Muscle of back (tissue), 11 donors: Measurements from ENCODE around the gene DCTN2. TPM values are rescaled to one million over a fixed set of nuclear protein-coding genes. Genes with fewer than 3 reads are reported as not detected.
"Not testable (repeated sequence)": the region's sequence is repeated elsewhere in the genome, so short reads cannot be mapped to it uniquely, and the experiment has no call there.

Experiments
- DNase-seq, 3 donors: peaks; one replicate each; pipeline versions ENCODE4 v3.0.0 to v3.0.0-alpha.2; 2013
- polyA plus RNA-seq, 10 donors: library from polyadenylated mRNA; unstranded; fragments of 120-200 nt; gene quantifications; one replicate each; pipeline ENCODE4 v1.2.1, GENCODE V29; 2013; ENCODE audit not compliant: insufficient read length in 10 of 10

Gene DCTN2
- polyA plus RNA-seq, 10 donors: 131 to 157 (median 148) TPM

GRCh38 chr12:57579677-57580465 is 32.9 kb upstream of the DCTN2 start:
- DNase-seq: no peak

GRCh38 chr12:57579011-57579410 is 32.0 kb upstream of the DCTN2 start:
- DNase-seq: no peak

GRCh38 chr12:57577981-57578758 is 31.2 kb upstream of the DCTN2 start:
- no peak for DNase-seq

- no peak for DNase-seq
Observed at GRCh38 chr12:57576613-57577160, 29.7 kb upstream of the DCTN2 start.

- DNase-seq: no peak
Observed at GRCh38 chr12:57575771-57576612, 29.0 kb upstream of the DCTN2 start.

- DNase-seq: no peak
Observed at GRCh38 chr12:57574795-57575194, 27.8 kb upstream of the DCTN2 start.

GRCh38 chr12:57571926-57572762 is 25.2 kb upstream of the DCTN2 start:
- no peak for DNase-seq

- not testable (repeated sequence) for DNase-seq
Observed at GRCh38 chr12:57570438-57570837, 23.4 kb upstream of the DCTN2 start.

- DNase-seq: no peak
Observed at GRCh38 chr12:57569858-57570257, 22.9 kb upstream of the DCTN2 start.

- DNase-seq: no peak
Observed at GRCh38 chr12:57568838-57569237, 21.8 kb upstream of the DCTN2 start.

- no peak for DNase-seq
Observed at GRCh38 chr12:57564178-57564740, 17.3 kb upstream of the DCTN2 start.

GRCh38 chr12:57563358-57563757 is 16.4 kb upstream of the DCTN2 start:
- DNase-seq: no peak

GRCh38 chr12:57561117-57561516 is 14.1 kb upstream of the DCTN2 start:
- not testable (repeated sequence) for DNase-seq

GRCh38 chr12:57560516-57560915 is 13.5 kb upstream of the DCTN2 start:
- DNase-seq: no peak

GRCh38 chr12:57558864-57559263 is 11.9 kb upstream of the DCTN2 start:
- DNase-seq: no peak

- no peak for DNase-seq
Observed at GRCh38 chr12:57554897-57555296, 7.9 kb upstream of the DCTN2 start.

- no peak for DNase-seq
Observed at GRCh38 chr12:57554453-57554852, 7.5 kb upstream of the DCTN2 start.

- DNase-seq: no peak
Observed at GRCh38 chr12:57553343-57554202, 6.6 kb upstream of the DCTN2 start.

GRCh38 chr12:57552835-57553313 is 5.9 kb upstream of the DCTN2 start:
- DNase-seq: no peak

- DNase-seq: no peak
Observed at GRCh38 chr12:57552306-57552651, 5.3 kb upstream of the DCTN2 start.
